Glutamatergic neuron (in vitro differentiated cells): Measurements from ENCODE around the gene KIF13A. TPM values are rescaled to one million over a fixed set of nuclear protein-coding genes. Genes with fewer than 3 reads are reported as not detected.

Source experiments
- DNase-seq: peaks from one replicate; pipeline ENCODE4 v3.0.0; 2022
- H3K27ac Mint-ChIP-seq: one replicate; pipeline ENCODE4 v1.8.0; 2020; ENCODE audit warnings: mild to moderate bottlenecking, mixed read lengths, inconsistent platforms; ENCODE audit not compliant: unreplicated experiment
- H3K27me3 Mint-ChIP-seq: one replicate; pipeline ENCODE4 v1.8.0; 2020; ENCODE audit warnings: mild to moderate bottlenecking, moderate library complexity, mixed read lengths, inconsistent platforms; ENCODE audit not compliant: unreplicated experiment
- H3K36me3 Mint-ChIP-seq: one replicate; pipeline ENCODE4 v1.8.0; 2020; ENCODE audit warnings: mild to moderate bottlenecking, mixed read lengths, inconsistent platforms; ENCODE audit not compliant: unreplicated experiment
- H3K4me1 Mint-ChIP-seq: one replicate; pipeline ENCODE4 v1.8.0; 2020; ENCODE audit warnings: mild to moderate bottlenecking, low read depth, mixed read lengths, inconsistent platforms; ENCODE audit not compliant: unreplicated experiment
- H3K4me3 Mint-ChIP-seq: one replicate; pipeline ENCODE4 v1.8.0; 2020; ENCODE audit warnings: mild to moderate bottlenecking, mixed read lengths, inconsistent platforms; ENCODE audit not compliant: unreplicated experiment
- H3K9me3 Mint-ChIP-seq: one replicate; pipeline ENCODE4 v1.8.0; 2020; ENCODE audit warnings: mild to moderate bottlenecking, moderate library complexity, mixed read lengths, inconsistent platforms; ENCODE audit not compliant: unreplicated experiment
- CTCF ChIP-seq: fragments of 200-600 bp; sonication (generic); IDR thresholded peaks from one replicate; pipeline ENCODE4 v1.5.0; 2021; ENCODE audit not compliant: partially characterized antibody, unreplicated experiment
- total RNA-seq: library from RNA; stranded (reverse); fragmentation: NEBNext Ultra II Directional; extraction: Animal tissue kit (Norgen Biotek cat#: 25700); gene quantifications from one replicate; pipeline ENCODE4 v1.2.1, GENCODE V29; 2021; ENCODE audit not compliant: unreplicated experiment

KIF13A gene
- total RNA-seq, 1 donor from 2014 or later = 26.7 TPM

GRCh38 chr6:17874753-17875152, 112.7 kb downstream of the KIF13A start:
- H3K9me3 Mint-ChIP-seq = peaks cover 2% of the 10 kb centered on the region
- peaks cover 2% of the 10 kb centered on the region for H3K27me3 Mint-ChIP-seq
- peaks cover 4% of the 10 kb centered on the region for H3K36me3 Mint-ChIP-seq
- H3K27ac Mint-ChIP-seq = no peak overlapping the region
- no peak for TF ChIP-seq CTCF
- no peak overlapping the region for H3K4me3 Mint-ChIP-seq
- DNase-seq = no peak
- peaks cover 10% of the 10 kb centered on the region for H3K4me1 Mint-ChIP-seq

GRCh38 chr6:17872908-17873307, 114.5 kb downstream of the KIF13A start:
- no peak for TF ChIP-seq CTCF
- Mint-ChIP-seq H3K27me3 (peaks cover 2% of the 10 kb centered on the region), H3K9me3 (peaks cover under 1% of the 10 kb centered on the region), H3K27ac (no peak overlapping the region), H3K36me3 (peaks cover 4% of the 10 kb centered on the region), H3K4me1 (peaks cover 22% of the 10 kb centered on the region), H3K4me3 (no peak overlapping the region)
- DNase-seq = no peak

GRCh38 chr6:17871836-17872235, 115.6 kb downstream of the KIF13A start:
- H3K27me3 Mint-ChIP-seq = peaks cover 2% of the 10 kb centered on the region
- no peak for TF ChIP-seq CTCF
- H3K4me1 Mint-ChIP-seq = peaks cover 32% of the 10 kb centered on the region
- H3K9me3 Mint-ChIP-seq = peaks cover 3% of the 10 kb centered on the region
- DNase-seq = no peak
- no peak overlapping the region for H3K4me3 Mint-ChIP-seq
- no peak overlapping the region for H3K27ac Mint-ChIP-seq
- H3K36me3 Mint-ChIP-seq = peaks cover 4% of the 10 kb centered on the region

- Mint-ChIP-seq H3K4me1 (peaks cover 32% of the 10 kb centered on the region), H3K36me3 (peaks cover 4% of the 10 kb centered on the region), H3K4me3 (no peak overlapping the region), H3K9me3 (peaks cover 3% of the 10 kb centered on the region), H3K27me3 (peaks cover 2% of the 10 kb centered on the region), H3K27ac (no peak overlapping the region)
- TF ChIP-seq CTCF = no peak
- DNase-seq = no peak
Observed at GRCh38 chr6:17871189-17871519, 116.3 kb downstream of the KIF13A start.

- Mint-ChIP-seq H3K27me3 (peaks cover 4% of the 10 kb centered on the region), H3K4me1 (peaks cover 35% of the 10 kb centered on the region), H3K36me3 (peaks cover 4% of the 10 kb centered on the region), H3K9me3 (peaks cover 5% of the 10 kb centered on the region), H3K4me3 (no peak overlapping the region), H3K27ac (no peak overlapping the region)
- no peak for DNase-seq
- TF ChIP-seq CTCF = no peak
Observed at GRCh38 chr6:17870300-17871188, 116.9 kb downstream of the KIF13A start.
